ENCODE results near the gene TUBGCP4. TPM values are rescaled to one million over a fixed set of nuclear protein-coding genes. Genes with fewer than 3 reads are reported as not detected.
A peak's percentile ranks its signal among the peaks of the same experiment; 100 is the strongest.

The TUBGCP4 gene
- total and polyA plus RNA-seq, 4 donors: 3.5 to 16.3 (median 10.3) TPM

DNA sequence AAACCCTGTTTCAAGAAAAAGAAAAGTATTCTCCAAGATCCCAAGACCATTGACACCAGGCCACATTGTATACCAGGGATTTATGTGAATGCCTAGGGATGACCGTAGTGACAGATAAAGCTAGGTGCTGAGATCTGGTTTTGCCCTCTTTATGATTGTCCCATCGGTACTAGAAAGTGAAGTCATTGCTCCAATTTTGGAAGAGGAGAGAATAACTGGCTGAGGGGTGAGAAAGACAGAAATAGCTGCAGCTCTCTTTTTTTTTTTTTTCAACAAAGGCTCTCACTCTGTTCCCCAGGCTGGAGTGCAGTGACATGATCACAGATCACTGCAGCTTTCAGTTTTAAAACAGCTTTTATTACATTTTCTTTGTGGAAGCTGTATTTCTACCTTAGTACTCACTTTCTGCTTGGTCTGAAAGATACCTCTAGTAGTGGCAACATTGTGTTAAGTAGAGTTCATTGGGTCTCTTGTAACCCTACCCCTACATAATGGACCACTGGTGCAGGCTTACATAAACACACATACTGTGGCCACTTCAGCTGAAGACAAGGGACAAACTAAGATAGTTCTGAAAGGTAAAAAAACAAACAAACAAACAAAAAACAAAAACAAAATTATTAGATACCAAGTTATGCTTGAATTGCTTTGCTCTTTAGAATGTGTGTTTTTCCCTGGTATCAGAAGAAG lies 18.1 kb upstream of the TUBGCP4 start:
- ATAC-seq (ENCODE audit: low FRiP score) (no peak), DNase-seq (no peak)
- Histone ChIP-seq H3K36me3 (ENCODE audit: control insufficient read depth in 1 of 2, insufficient read depth in 2 of 2, low read length in 1 of 2) (peaks cover 0 to 1% of the 10 kb centered on the region in 2 donors), H3K4me3 (ENCODE audit: low read length in 2 of 2) (no peak overlapping the region), H3K27ac (ENCODE audit: low read depth in 1 of 2, low read length in 2 of 2) (no peak overlapping the region), H3K27me3 (ENCODE audit: control insufficient read depth in 1 of 2, insufficient read depth in 2 of 2, low read length in 1 of 2) (no peaks in the 10 kb centered on the region), H3K4me1 (ENCODE audit: control insufficient read depth in 1 of 2, insufficient read depth in 2 of 2, low read length in 2 of 2) (peaks cover 0 to 2% of the 10 kb centered on the region in 2 donors), H3K9me3 (ENCODE audit: control insufficient read depth, low read length) (no peaks in the 10 kb centered on the region)
- intact Hi-C loops (cut with DNase I): no loop called here
- 29 to 36% methylated on average over 2 of the region's 2 CpGs for WGBS, 2 donors

DNA sequence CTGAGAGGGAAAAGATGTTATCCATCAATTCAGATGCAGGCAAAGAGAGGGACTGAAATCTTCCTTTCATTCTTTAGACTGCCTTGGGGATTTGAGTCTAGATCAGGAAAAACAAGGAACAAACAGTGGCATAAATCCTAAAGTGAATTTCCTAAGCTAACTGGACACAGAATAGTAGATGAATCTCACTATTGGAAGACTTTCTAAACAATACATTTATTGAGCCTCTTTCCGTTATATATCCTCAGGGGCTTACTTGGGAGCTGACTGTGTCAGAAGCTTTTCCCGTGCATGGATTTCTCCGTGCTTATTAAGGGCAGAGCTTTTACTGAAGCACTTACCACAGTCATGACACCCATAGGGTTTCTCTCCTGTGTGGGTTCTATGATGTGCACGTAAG lies 10.1 kb upstream of the TUBGCP4 start:
- ATAC-seq (ENCODE audit: low FRiP score) (no peak), DNase-seq (no peak)
- H3K4me3 ChIP-seq (ENCODE audit: low read length in 2 of 2): no peak overlapping the region
- peaks cover 12% of the 10 kb centered on the region for H3K9me3 ChIP-seq (ENCODE audit: control insufficient read depth, low read length)
- WGBS, 2 donors: 86 to 99% methylated on average over 4 of the region's 4 CpGs
- no peak overlapping the region for H3K27ac ChIP-seq (ENCODE audit: low read depth in 1 of 2, low read length in 2 of 2)
- H3K36me3 ChIP-seq (ENCODE audit: control insufficient read depth in 1 of 2, insufficient read depth in 2 of 2, low read length in 1 of 2): peaks cover 10 to 31% of the 10 kb centered on the region in 2 donors
- no peaks in the 10 kb centered on the region for H3K4me1 ChIP-seq (ENCODE audit: control insufficient read depth in 1 of 2, insufficient read depth in 2 of 2, low read length in 2 of 2)
- H3K27me3 ChIP-seq (ENCODE audit: control insufficient read depth in 1 of 2, insufficient read depth in 2 of 2, low read length in 1 of 2): no peaks in the 10 kb centered on the region
- intact Hi-C loops (cut with DNase I): no loop called here

DNA sequence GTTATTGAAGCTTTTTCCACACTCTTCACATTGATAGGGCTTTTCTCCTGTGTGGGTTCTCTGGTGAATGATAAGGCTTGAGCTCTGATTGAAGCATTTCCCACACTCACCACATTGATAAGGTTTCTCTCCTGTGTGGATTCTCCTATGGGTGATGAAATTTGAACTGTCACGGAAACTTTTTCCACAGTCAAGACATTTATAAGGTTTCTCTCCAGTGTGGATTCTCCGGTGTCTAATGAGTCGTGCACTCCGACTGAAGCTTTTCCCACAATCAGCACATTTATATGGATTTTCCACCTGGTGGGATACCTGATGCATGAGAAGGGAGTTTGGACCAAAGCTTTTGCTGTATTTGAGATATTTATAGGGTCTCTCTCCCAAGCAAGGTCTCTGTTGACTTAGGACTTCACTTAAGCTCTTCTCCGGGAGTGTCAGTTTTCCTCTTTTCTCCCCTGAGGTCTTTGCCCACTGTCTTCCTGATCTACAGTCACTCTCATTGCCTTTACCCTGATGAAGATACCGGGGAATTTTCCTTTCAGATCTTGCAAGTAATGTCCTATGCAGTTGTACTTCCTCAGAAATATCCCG lies 9.5 kb upstream of the TUBGCP4 start:
- H3K9me3 ChIP-seq (ENCODE audit: control insufficient read depth, low read length): peaks cover 12% of the 10 kb centered on the region
- H3K27me3 ChIP-seq (ENCODE audit: control insufficient read depth in 1 of 2, insufficient read depth in 2 of 2, low read length in 1 of 2): no peaks in the 10 kb centered on the region
- intact Hi-C loops (cut with DNase I): no loop called here
- no peak for ATAC-seq (ENCODE audit: low FRiP score)
- WGBS, 2 donors: 97% methylated on average over 7 of the region's 7 CpGs
- H3K27ac ChIP-seq (ENCODE audit: low read depth in 1 of 2, low read length in 2 of 2): no peak overlapping the region
- H3K4me1 ChIP-seq (ENCODE audit: control insufficient read depth in 1 of 2, insufficient read depth in 2 of 2, low read length in 2 of 2): no peaks in the 10 kb centered on the region
- H3K4me3 ChIP-seq (ENCODE audit: low read length in 2 of 2): no peak overlapping the region
- peaks cover 10 to 31% of the 10 kb centered on the region in 2 donors for H3K36me3 ChIP-seq (ENCODE audit: control insufficient read depth in 1 of 2, insufficient read depth in 2 of 2, low read length in 1 of 2)
- no peak for DNase-seq

DNA sequence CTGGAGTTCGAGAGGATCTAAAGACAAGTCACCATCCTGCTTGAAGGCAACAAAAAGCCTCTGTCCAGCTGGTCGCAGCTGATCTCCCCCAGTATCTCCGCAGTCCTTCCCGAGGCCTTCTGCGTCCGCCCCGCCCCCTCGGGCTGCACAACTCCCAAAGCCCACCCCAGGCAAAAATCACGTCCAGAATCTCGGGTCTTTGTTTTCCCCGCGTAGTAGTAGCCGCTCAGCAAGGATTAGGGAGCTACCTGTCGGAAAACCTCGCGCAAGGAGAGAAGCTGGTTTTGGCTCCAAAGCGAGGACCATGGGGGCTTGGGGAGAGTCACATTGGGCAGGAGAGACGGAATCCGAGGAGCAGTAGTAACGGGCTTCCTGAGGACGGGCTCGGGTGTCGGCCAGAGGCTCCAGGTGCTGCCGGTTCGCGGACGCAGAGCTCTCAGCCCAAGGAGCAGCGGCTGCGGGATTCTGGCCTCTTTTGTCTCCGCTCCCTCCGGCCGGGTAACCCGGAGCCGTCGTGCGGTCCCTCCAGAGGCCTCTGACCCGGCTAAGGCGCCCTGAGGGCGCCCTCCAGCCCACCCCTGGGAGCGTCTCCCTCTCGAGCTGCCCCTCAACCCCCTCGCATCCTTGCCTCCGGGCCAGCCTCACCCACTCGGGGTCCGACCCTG lies 459 bp upstream of the TUBGCP4 start:
- intact Hi-C loops (cut with DNase I): no loop called here
- H3K4me3 ChIP-seq (ENCODE audit: low read length in 2 of 2): peak overlapping the region; percentile 65 to 80
- ATAC-seq (ENCODE audit: low FRiP score) (peak; percentile 76), DNase-seq (no peak)
- no peaks in the 10 kb centered on the region for H3K27me3 ChIP-seq (ENCODE audit: control insufficient read depth in 1 of 2, insufficient read depth in 2 of 2, low read length in 1 of 2)
- WGBS, 2 donors: 0 to 1% methylated on average over 42 to 45 of the region's 45 CpGs
- H3K4me1 ChIP-seq (ENCODE audit: control insufficient read depth in 1 of 2, insufficient read depth in 2 of 2, low read length in 2 of 2): peaks cover 0 to 4% of the 10 kb centered on the region in 2 donors
- peaks cover 2% of the 10 kb centered on the region for H3K9me3 ChIP-seq (ENCODE audit: control insufficient read depth, low read length)
- H3K36me3 ChIP-seq (ENCODE audit: control insufficient read depth in 1 of 2, insufficient read depth in 2 of 2, low read length in 1 of 2): peaks cover 0 to 2% of the 10 kb centered on the region in 2 donors
- H3K27ac ChIP-seq (ENCODE audit: low read depth in 1 of 2, low read length in 2 of 2): no peak overlapping the region

GRCh38 chr15:43376017-43376705 lies 5.3 kb downstream of the TUBGCP4 start:
- ATAC-seq (ENCODE audit: low FRiP score) (no peak), DNase-seq (no peak)
- no peaks in the 10 kb centered on the region for H3K4me1 ChIP-seq (ENCODE audit: control insufficient read depth in 1 of 2, insufficient read depth in 2 of 2, low read length in 2 of 2)
- no peaks in the 10 kb centered on the region for H3K9me3 ChIP-seq (ENCODE audit: control insufficient read depth, low read length)
- peaks cover 0 to 3% of the 10 kb centered on the region in 2 donors for H3K36me3 ChIP-seq (ENCODE audit: control insufficient read depth in 1 of 2, insufficient read depth in 2 of 2, low read length in 1 of 2)
- no peaks in the 10 kb centered on the region for H3K27me3 ChIP-seq (ENCODE audit: control insufficient read depth in 1 of 2, insufficient read depth in 2 of 2, low read length in 1 of 2)
- intact Hi-C loops (cut with DNase I): no loop called here
- no peak overlapping the region for H3K4me3 ChIP-seq (ENCODE audit: low read length in 2 of 2)
- H3K27ac ChIP-seq (ENCODE audit: low read depth in 1 of 2, low read length in 2 of 2): no peak overlapping the region
- WGBS, 2 donors: 83 to 84% methylated on average over 13 of the region's 13 CpGs

- H3K4me1 ChIP-seq (ENCODE audit: control insufficient read depth in 1 of 2, insufficient read depth in 2 of 2, low read length in 2 of 2): no peaks in the 10 kb centered on the region
- H3K27ac ChIP-seq (ENCODE audit: low read depth in 1 of 2, low read length in 2 of 2): no peak overlapping the region
- H3K27me3 ChIP-seq (ENCODE audit: control insufficient read depth in 1 of 2, insufficient read depth in 2 of 2, low read length in 1 of 2): no peaks in the 10 kb centered on the region
- ATAC-seq (ENCODE audit: low FRiP score) (no peak), DNase-seq (no peak)
- intact Hi-C loops (cut with DNase I): no loop called here
- peaks cover 0 to 3% of the 10 kb centered on the region in 2 donors for H3K36me3 ChIP-seq (ENCODE audit: control insufficient read depth in 1 of 2, insufficient read depth in 2 of 2, low read length in 1 of 2)
- H3K4me3 ChIP-seq (ENCODE audit: low read length in 2 of 2): no peak overlapping the region
- H3K9me3 ChIP-seq (ENCODE audit: control insufficient read depth, low read length): no peaks in the 10 kb centered on the region
These were observed 7.7 kb downstream of the TUBGCP4 start for GRCh38 chr15:43378601-43379000.

GRCh38 chr15:43382310-43382709 lies 11.4 kb downstream of the TUBGCP4 start:
- no peak overlapping the region for H3K27ac ChIP-seq (ENCODE audit: low read depth in 1 of 2, low read length in 2 of 2)

DNA sequence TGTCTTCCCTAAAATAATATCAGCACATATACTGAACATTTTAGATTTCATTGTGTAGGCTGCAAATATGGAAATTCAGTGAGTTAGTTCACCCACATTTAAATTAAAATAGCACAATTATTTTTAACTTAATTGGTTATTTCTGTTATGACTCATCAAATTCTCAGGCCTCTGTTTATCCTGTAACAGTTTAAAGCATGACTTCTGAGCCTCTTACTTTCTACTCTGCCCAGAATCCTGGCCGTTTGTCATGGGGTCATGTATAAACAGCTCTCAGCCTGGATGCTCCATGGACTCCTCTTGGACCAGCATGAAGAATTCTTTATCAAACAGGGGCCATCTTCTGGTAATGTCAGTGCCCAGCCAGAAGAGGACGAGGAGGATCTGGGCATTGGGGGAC lies 12.2 kb downstream of the TUBGCP4 start:
- ATAC-seq (ENCODE audit: low FRiP score) (no peak), DNase-seq (no peak)
- intact Hi-C loops (cut with DNase I): no loop called here
- no peak overlapping the region for H3K4me3 ChIP-seq (ENCODE audit: low read length in 2 of 2)
- H3K9me3 ChIP-seq (ENCODE audit: control insufficient read depth, low read length): no peaks in the 10 kb centered on the region
- H3K27me3 ChIP-seq (ENCODE audit: control insufficient read depth in 1 of 2, insufficient read depth in 2 of 2, low read length in 1 of 2): no peaks in the 10 kb centered on the region
- H3K27ac ChIP-seq (ENCODE audit: low read depth in 1 of 2, low read length in 2 of 2): no peak overlapping the region
- 49 to 50% methylated on average over 2 of the region's 2 CpGs for WGBS, 2 donors
- H3K36me3 ChIP-seq (ENCODE audit: control insufficient read depth in 1 of 2, insufficient read depth in 2 of 2, low read length in 1 of 2): peaks cover 3 to 8% of the 10 kb centered on the region in 2 donors
- no peaks in the 10 kb centered on the region for H3K4me1 ChIP-seq (ENCODE audit: control insufficient read depth in 1 of 2, insufficient read depth in 2 of 2, low read length in 2 of 2)

More at GRCh38 chr15:43382310-43382709, 11.4 kb downstream of the TUBGCP4 start:
- no peak for DNase-seq
- Histone ChIP-seq H3K9me3 (ENCODE audit: control insufficient read depth, low read length) (no peaks in the 10 kb centered on the region), H3K4me1 (ENCODE audit: control insufficient read depth in 1 of 2, insufficient read depth in 2 of 2, low read length in 2 of 2) (no peaks in the 10 kb centered on the region), H3K27me3 (ENCODE audit: control insufficient read depth in 1 of 2, insufficient read depth in 2 of 2, low read length in 1 of 2) (no peaks in the 10 kb centered on the region), H3K4me3 (ENCODE audit: low read length in 2 of 2) (no peak overlapping the region), H3K36me3 (ENCODE audit: control insufficient read depth in 1 of 2, insufficient read depth in 2 of 2, low read length in 1 of 2) (peaks cover 3 to 8% of the 10 kb centered on the region in 2 donors)
- intact Hi-C loops (cut with DNase I): no loop called here
- 86 to 87% methylated on average over 4 of the region's 4 CpGs for WGBS, 2 donors
- no peak for ATAC-seq (ENCODE audit: low FRiP score)
